Common myeloid progenitor, CD34-positive (primary cell): ENCODE measurements around the gene KNSTRN.

ENCODE experiments used
- CTCF ChIA-PET: fragments of 350-600 bp; sonication (Branson Sonifier 250); formaldehyde crosslinking; loops from one replicate; lab custom pipeline; 2021; ENCODE audit warnings: antibody characterized with exemption; lab: Charles Lee
- POLR2A ChIA-PET: fragments of 350-600 bp; sonication (Branson Sonifier 250); formaldehyde crosslinking; loops from one replicate; lab custom pipeline; 2021; ENCODE audit warnings: antibody characterized with exemption; lab: Charles Lee
- DNase-seq, 3 donors: peaks; one replicate each; pipeline versions ENCODE4 v3.0.0 to v3.0.0-alpha.2; 2013
- H3K27ac ChIP-seq, 2 experiments: 1 replicate in 1 of 2; 2 replicates in 1 of 2; pipeline ENCODE4 v1.7.0; 2013; ENCODE audit warnings: inconsistent platforms in 2 of 2, low read length in 2 of 2, mild to moderate bottlenecking in 2 of 2, low read depth in 1 of 2, moderate library complexity in 1 of 2; ENCODE audit not compliant: severe bottlenecking in 2 of 2, insufficient read depth in 1 of 2, poor library complexity in 1 of 2
- H3K27me3 ChIP-seq, 5 experiments: replicated peaks in 2 of 5; 1 replicate in 3 of 5; 2 replicates in 2 of 5; pipeline versions ENCODE4 v1.6.1 to v1.7.0; 2013; ENCODE audit warnings: low read length in 4 of 5, mild to moderate bottlenecking in 2 of 5, moderate library complexity in 2 of 5, inconsistent platforms in 1 of 5; ENCODE audit not compliant: insufficient read depth in 5 of 5, control insufficient read depth in 4 of 5
- H3K36me3 ChIP-seq, 4 experiments: 1 replicate in 2 of 4; 2 replicates in 2 of 4; pipeline versions ENCODE4 v1.6.1 to v1.7.0; 2013; ENCODE audit warnings: low read length in 3 of 4, control low read depth in 1 of 4, mild to moderate bottlenecking in 1 of 4; ENCODE audit not compliant: control insufficient read depth in 4 of 4, insufficient read depth in 4 of 4
- H3K4me1 ChIP-seq, 4 experiments: 1 replicate in 3 of 4; 2 replicates in 1 of 4; pipeline versions ENCODE4 v1.6.1 to v1.7.1; 2013; ENCODE audit warnings: low read length in 3 of 4, mild to moderate bottlenecking in 3 of 4, control low read depth in 1 of 4, inconsistent platforms in 1 of 4, moderate library complexity in 1 of 4; ENCODE audit not compliant: control insufficient read depth in 4 of 4, insufficient read depth in 4 of 4; ENCODE audit errors: control extremely low read depth in 1 of 4
- H3K4me3 ChIP-seq, 7 experiments: 1 replicate in 4 of 7; 2 replicates in 3 of 7; pipeline versions ENCODE4 v1.5.1 to v1.7.0; 2013; ENCODE audit warnings: mild to moderate bottlenecking in 7 of 7, low read length in 6 of 7, moderate library complexity in 6 of 7, inconsistent platforms in 2 of 7, low read depth in 2 of 7, control low read depth in 1 of 7; ENCODE audit not compliant: insufficient read depth in 4 of 7, control insufficient read depth in 1 of 7; ENCODE audit errors: extremely low read depth in 1 of 7
- H3K9me3 ChIP-seq, 5 experiments: 1 replicate in 4 of 5; 2 replicates in 1 of 5; pipeline versions ENCODE4 v1.6.1 to v1.7.1; 2013; ENCODE audit warnings: low read length in 4 of 5, mild to moderate bottlenecking in 2 of 5, inconsistent platforms in 1 of 5, low read depth in 1 of 5, moderate library complexity in 1 of 5; ENCODE audit not compliant: control insufficient read depth in 4 of 5, insufficient read depth in 2 of 5; ENCODE audit errors: control extremely low read depth in 1 of 5
- WGBS: methylation state at CpG from one replicate; pipeline ENCODE4 v1.1.5; 2013; ENCODE audit not compliant: insufficient coverage; 5-methylcytosine and 5-hydroxymethylcytosine counted together

The KNSTRN gene

DNA sequence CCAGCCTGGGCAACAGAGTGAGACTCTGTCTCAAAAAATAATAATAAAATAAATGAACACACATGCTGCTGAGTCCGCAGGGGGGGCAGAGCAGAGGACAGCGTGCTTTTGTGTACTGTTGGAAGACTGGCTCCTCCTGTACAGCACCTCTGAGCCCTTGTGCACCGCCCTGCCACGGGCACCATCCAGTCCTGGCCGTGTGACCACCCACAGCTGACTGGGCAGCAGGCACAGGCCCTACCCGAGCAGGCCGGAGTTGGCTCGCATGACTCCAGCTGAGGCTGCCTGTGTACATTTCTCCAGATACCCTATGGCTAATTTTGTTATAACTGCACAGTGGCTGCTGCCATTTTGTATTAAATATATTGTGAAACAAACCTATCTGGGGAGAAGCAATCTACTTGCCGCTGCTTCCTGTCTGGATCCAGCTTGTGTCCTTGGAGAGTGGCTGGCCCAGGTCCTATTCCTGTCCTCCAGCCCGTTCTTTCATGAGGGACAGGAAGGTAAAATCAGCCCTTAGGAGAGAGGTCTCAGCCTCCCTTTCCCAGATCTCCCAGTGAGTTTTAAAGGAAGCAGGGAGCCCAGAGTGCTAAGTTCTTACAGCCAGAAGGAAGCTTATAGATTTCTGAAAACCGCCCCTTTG, 37.7 kb downstream of the KNSTRN start:
- H3K4me1 ChIP-seq = peaks cover 0 to 10% (median 5%) of the 10 kb centered on the region in 4 experiments
- ChIA-PET POLR2A (no interaction called here), CTCF (interaction anchor here (0.7 to 14.7 kb wide), 8 partner anchors 14 to 111 kb away, joined by 3 to 216 read pairs (median 6); partner anchors contain the start of genes CCDC9B, IVD, KNSTRN and PHGR1)
- H3K27ac ChIP-seq = no peak overlapping the region
- WGBS = 98% methylated on average over 11 of the region's 11 CpGs
- H3K36me3 ChIP-seq = peaks cover 6 to 35% (median 21%) of the 10 kb centered on the region in 4 experiments
- no peaks in the 10 kb centered on the region for H3K27me3 ChIP-seq
- no peak overlapping the region for H3K4me3 ChIP-seq
- no peak for DNase-seq
- no peaks in the 10 kb centered on the region for H3K9me3 ChIP-seq

- Histone ChIP-seq H3K4me1 (peaks cover 0 to 10% (median 5%) of the 10 kb centered on the region in 4 experiments), H3K27ac (no peak overlapping the region), H3K4me3 (no peak overlapping the region), H3K36me3 (peaks cover 6 to 29% (median 15%) of the 10 kb centered on the region in 4 experiments), H3K9me3 (no peaks in the 10 kb centered on the region), H3K27me3 (no peaks in the 10 kb centered on the region)
- CTCF ChIA-PET = interaction anchor here (0.7 to 14.7 kb wide), 15 partner anchors 9 to 135 kb away, joined by 3 to 216 read pairs (median 5); partner anchors contain the start of genes BAHD1, CCDC9B, IVD and PHGR1
- 74% methylated on average over 3 of the region's 3 CpGs for WGBS
- DNase-seq = no peak
- POLR2A ChIA-PET = no interaction called here
Measured at GRCh38 chr15:40420793-40421192, 38.3 kb downstream of the KNSTRN start.

DNA sequence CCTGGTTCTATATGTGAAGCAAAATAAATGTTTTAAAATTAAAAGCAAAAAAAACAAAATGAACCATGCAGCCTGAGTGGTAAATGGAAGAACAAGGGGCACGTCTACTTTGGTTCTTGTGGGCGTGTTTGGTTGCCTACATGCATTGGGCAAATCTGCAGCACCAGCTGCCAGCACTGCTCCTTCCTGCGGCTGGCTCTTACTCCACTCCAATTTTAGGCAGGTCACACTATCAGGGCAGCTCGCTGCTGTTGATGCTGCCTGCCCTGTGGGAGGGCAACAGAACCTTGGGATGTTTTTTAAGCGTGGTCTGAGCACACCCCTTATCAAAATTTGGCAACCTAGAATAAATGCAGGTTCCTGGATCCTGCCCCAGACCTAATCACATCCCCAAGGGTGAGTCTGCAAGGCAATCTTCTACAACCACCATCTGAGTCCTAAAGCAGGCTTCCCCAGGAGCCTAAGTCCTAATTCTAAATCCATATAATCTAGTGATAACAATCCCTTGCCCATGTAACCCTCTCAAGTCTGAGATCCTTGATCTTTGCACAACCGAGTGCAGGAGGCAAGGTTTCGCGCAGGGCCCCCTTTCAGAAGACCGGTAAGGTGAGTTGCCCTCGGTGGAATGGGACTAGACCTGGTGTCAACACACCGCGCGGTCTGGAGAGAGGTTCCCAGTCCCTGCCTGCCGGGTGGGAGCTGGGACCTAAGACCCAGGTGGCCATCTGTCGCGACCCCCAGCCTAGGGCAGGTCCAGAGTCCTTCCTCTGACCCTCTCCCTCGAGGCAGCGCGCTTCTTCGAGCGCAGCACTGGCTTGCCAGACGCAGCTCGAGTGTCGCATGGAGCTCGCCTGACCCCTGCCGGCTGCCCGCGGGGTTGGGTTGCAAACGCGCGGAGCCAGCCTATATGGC, 39.0 kb downstream of the KNSTRN start:
- peak; percentile 65 to 81 (median 80) for DNase-seq
- H3K27me3 ChIP-seq = no peaks in the 10 kb centered on the region
- H3K36me3 ChIP-seq = peaks cover 6 to 22% (median 11%) of the 10 kb centered on the region in 4 experiments
- peaks cover 0 to 10% (median 5%) of the 10 kb centered on the region in 4 experiments for H3K4me1 ChIP-seq
- WGBS = 30% methylated on average over 26 of the region's 31 CpGs
- H3K27ac ChIP-seq = no peak overlapping the region
- H3K4me3 ChIP-seq = peak overlapping the region in 1 of 7 experiments; percentile 50
- H3K9me3 ChIP-seq = no peaks in the 10 kb centered on the region
- CTCF ChIA-PET = interaction anchor here (0.7 to 14.7 kb wide), 23 partner anchors 8 to 204 kb away, joined by 3 to 216 read pairs (median 5); partner anchors contain the start of genes BAHD1, CCDC9B, IVD and PHGR1
- POLR2A ChIA-PET = interaction anchor here (0.5 to 0.6 kb wide), 2 partner anchors 12 to 317 kb away, joined by 3 read pairs; no protein-coding TSS in a partner anchor

GRCh38 chr15:40424483-40425115, 42.1 kb downstream of the KNSTRN start:
- Histone ChIP-seq H3K36me3 (peaks cover 0 to 6% (median 3%) of the 10 kb centered on the region in 4 experiments), H3K27me3 (no peaks in the 10 kb centered on the region), H3K27ac (no peak overlapping the region), H3K4me1 (peaks cover 0 to 10% (median 5%) of the 10 kb centered on the region in 4 experiments), H3K4me3 (no peak overlapping the region), H3K9me3 (no peaks in the 10 kb centered on the region)
- no peak for DNase-seq
- WGBS = 90% methylated on average over 2 of the region's 6 CpGs
- POLR2A ChIA-PET = interaction anchor here (0.5 kb wide), 1 partner anchor 23 kb away, joined by 3 read pairs; no protein-coding TSS in a partner anchor
- CTCF ChIA-PET = interaction anchor here (0.6 to 14.7 kb wide), 9 partner anchors 11 to 181 kb away, joined by 3 to 216 read pairs (median 5); partner anchors contain the start of genes CCDC9B and DISP2

DNA sequence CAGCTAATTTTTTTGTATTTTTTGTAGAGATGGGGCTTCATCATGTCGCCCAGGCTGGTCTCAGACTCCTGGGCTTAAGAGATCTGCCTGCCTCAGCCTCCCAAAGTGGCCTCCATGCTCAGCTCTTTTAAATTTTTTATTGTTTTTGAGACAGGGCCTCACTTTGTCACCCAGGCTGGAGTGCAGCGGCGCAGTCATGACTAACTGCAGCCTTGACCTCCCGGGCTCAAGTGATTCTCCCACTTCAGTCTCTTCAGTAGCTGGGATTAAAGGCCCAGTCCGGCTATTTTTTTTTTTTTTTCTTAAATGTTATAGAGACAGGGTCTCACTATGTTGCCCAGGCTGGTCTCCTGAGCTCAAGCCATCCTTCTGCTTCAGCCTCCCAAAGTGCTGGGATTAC, 43.2 kb downstream of the KNSTRN start:
- no peak overlapping the region for H3K27ac ChIP-seq
- H3K27me3 ChIP-seq = peaks cover 0 to 2% (median 0%) of the 10 kb centered on the region in 5 experiments
- no peaks in the 10 kb centered on the region for H3K9me3 ChIP-seq
- H3K36me3 ChIP-seq = peaks cover 0 to 6% (median 3%) of the 10 kb centered on the region in 4 experiments
- POLR2A ChIA-PET = no interaction called here
- H3K4me3 ChIP-seq = no peak overlapping the region
- no peak for DNase-seq
- 100% methylated on average over 2 of the region's 5 CpGs for WGBS
- H3K4me1 ChIP-seq = peaks cover 0 to 10% (median 5%) of the 10 kb centered on the region in 4 experiments
- CTCF ChIA-PET = interaction anchor here (0.9 to 14.7 kb wide), 6 partner anchors 12 to 103 kb away, joined by 3 to 216 read pairs (median 5); partner anchors contain the start of gene CCDC9B

DNA sequence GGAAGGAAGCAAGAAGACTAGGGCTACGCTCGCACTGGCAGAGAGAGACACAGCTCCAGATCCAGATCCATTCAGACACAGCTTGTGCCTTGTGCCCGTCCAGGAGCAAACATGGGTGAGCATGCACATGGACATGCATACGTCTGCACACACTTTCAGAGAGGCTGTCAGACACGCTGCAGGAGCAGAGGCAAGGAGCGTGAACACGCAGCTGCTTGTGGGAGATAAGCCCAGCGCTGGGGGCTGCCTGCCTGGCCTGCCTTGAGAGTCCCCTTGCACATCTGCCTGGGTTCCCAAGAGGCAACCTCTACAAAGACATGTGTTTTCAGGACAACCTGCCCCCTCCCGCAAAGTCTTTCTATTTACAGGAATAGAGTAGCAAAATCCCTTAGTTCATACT, 44.7 kb downstream of the KNSTRN start:
- CTCF ChIA-PET = interaction anchor here (1.6 to 14.7 kb wide), 3 partner anchors 12 to 86 kb away, joined by 3 to 216 read pairs (median 85); partner anchors contain the start of gene CCDC9B
- no peaks in the 10 kb centered on the region for H3K4me1 ChIP-seq
- DNase-seq = peak in 2 of 3 donors; percentile 25 to 47
- peaks cover 0 to 2% (median 0%) of the 10 kb centered on the region in 5 experiments for H3K27me3 ChIP-seq
- peaks cover 0 to 6% (median 4%) of the 10 kb centered on the region in 4 experiments for H3K36me3 ChIP-seq
- H3K27ac ChIP-seq = no peak overlapping the region
- POLR2A ChIA-PET = no interaction called here
- H3K9me3 ChIP-seq = no peaks in the 10 kb centered on the region
- H3K4me3 ChIP-seq = no peak overlapping the region
- 93% methylated on average over 8 of the region's 9 CpGs for WGBS
